SK-N-SH treated with all-trans-retinoic acid at 6 μM for 48 hours (cell line): ENCODE results near the gene KLHDC8B.

Source experiments
- ATAC-seq: fragments of 200-7000 bp; cut with Tn5 transposase; 3 replicates; pipeline ENCODE4 v1.9.1; 2020; ENCODE audit warnings: mild to moderate bottlenecking, moderate library complexity
- ARNTL ChIP-seq: fragments of 450-650 bp; formaldehyde crosslinking; IDR thresholded peaks from 2 replicates; pipeline ENCODE4 v1.5.0; 2020; ENCODE audit warnings: low read depth, mild to moderate bottlenecking, moderate library complexity, borderline replicate concordance
- BACH2 ChIP-seq: fragments of 250-450 bp; sonication (Bioruptor Pico); IDR thresholded peaks from 2 replicates; pipeline ENCODE4 v1.9.0; 2021; ENCODE audit warnings: mild to moderate bottlenecking, borderline replicate concordance
- CREB5 ChIP-seq: fragments of 250-450 bp; sonication (Bioruptor Pico); IDR thresholded peaks from 2 replicates; pipeline ENCODE4 v1.5.1; 2020; ENCODE audit warnings: low read depth, mild to moderate bottlenecking, moderate library complexity
- CSDC2 ChIP-seq: fragments of 250-450 bp; sonication (Bioruptor Pico); IDR thresholded peaks from 2 replicates; pipeline ENCODE4 v1.5.0; 2020; ENCODE audit warnings: mild to moderate bottlenecking, moderate library complexity
- CSRNP3 ChIP-seq: fragments of 250-450 bp; sonication (Bioruptor Pico); IDR thresholded peaks from 2 replicates; pipeline ENCODE4 v1.5.1; 2021; ENCODE audit warnings: mild to moderate bottlenecking, moderate library complexity
- ESRRG ChIP-seq: fragments of 250-450 bp; sonication (Bioruptor Pico); IDR thresholded peaks from 2 replicates; pipeline ENCODE4 v1.6.1; 2021; ENCODE audit warnings: mild to moderate bottlenecking
- GLIS3 ChIP-seq: fragments of 250-450 bp; sonication (Bioruptor Pico); IDR thresholded peaks from 2 replicates; pipeline ENCODE4 v1.5.0; 2020; ENCODE audit warnings: mild to moderate bottlenecking, moderate library complexity
- ISL1 ChIP-seq: fragments of 250-450 bp; sonication (Bioruptor Pico); IDR thresholded peaks from 2 replicates; pipeline ENCODE4 v2.1.2; 2022; ENCODE audit warnings: mild to moderate bottlenecking, moderate library complexity
- OSR1 ChIP-seq: fragments of 250-450 bp; sonication (Bioruptor Pico); IDR thresholded peaks from 2 replicates; pipeline ENCODE4 v1.8.0; 2022; ENCODE audit warnings: moderate library complexity, mild to moderate bottlenecking, inconsistent platforms
- PATZ1 ChIP-seq: fragments of 250-450 bp; sonication (Bioruptor Pico); IDR thresholded peaks from 2 replicates; pipeline ENCODE4 v1.8.0; 2020; ENCODE audit warnings: mild to moderate bottlenecking, moderate library complexity, borderline replicate concordance
- POU6F1 ChIP-seq: fragments of 250-450 bp; sonication (Bioruptor Pico); IDR thresholded peaks from 2 replicates; pipeline ENCODE4 v1.8.0; 2021; ENCODE audit warnings: low read depth, mild to moderate bottlenecking, moderate library complexity, borderline replicate concordance
- RARB ChIP-seq: fragments of 250-450 bp; sonication (Bioruptor Pico); IDR thresholded peaks from 2 replicates; pipeline ENCODE4 v1.8.0; 2021; ENCODE audit warnings: mild to moderate bottlenecking, moderate library complexity
- SNAI2 ChIP-seq: fragments of 250-450 bp; sonication (Bioruptor Pico); IDR thresholded peaks from 2 replicates; pipeline ENCODE4 v1.5.0; 2020; ENCODE audit warnings: mild to moderate bottlenecking, moderate library complexity
- TCF4 ChIP-seq: fragments of 250-450 bp; sonication (Bioruptor Pico); IDR thresholded peaks from 2 replicates; pipeline ENCODE4 v1.8.0; 2021; ENCODE audit warnings: mild to moderate bottlenecking, moderate library complexity, borderline replicate concordance
- TOX ChIP-seq: fragments of 250-450 bp; sonication (Bioruptor Pico); IDR thresholded peaks from 2 replicates; pipeline ENCODE4 v1.8.0; 2021; ENCODE audit warnings: mild to moderate bottlenecking, moderate library complexity, borderline replicate concordance
- TSHZ2 ChIP-seq: fragments of 250-450 bp; sonication (Bioruptor Pico); IDR thresholded peaks from 2 replicates; pipeline ENCODE4 v1.5.0; 2020; ENCODE audit warnings: mild to moderate bottlenecking, moderate library complexity
- ZC3H10 ChIP-seq: fragments of 250-450 bp; sonication (Bioruptor Pico); IDR thresholded peaks from 2 replicates; pipeline ENCODE4 v1.5.1; 2021; ENCODE audit warnings: mild to moderate bottlenecking, moderate library complexity
- ZFP3 ChIP-seq: fragments of 250-450 bp; sonication (Bioruptor Pico); IDR thresholded peaks from 2 replicates; pipeline ENCODE4 v1.5.0; 2020; ENCODE audit warnings: mild to moderate bottlenecking, moderate library complexity
- ZFP30 ChIP-seq: fragments of 450-650 bp; formaldehyde crosslinking; IDR thresholded peaks from 2 replicates; pipeline ENCODE4 v1.5.0; 2022; ENCODE audit warnings: mild to moderate bottlenecking, moderate library complexity
- ZNF565 ChIP-seq: fragments of 450-650 bp; formaldehyde crosslinking; conservative IDR thresholded peaks from 2 replicates; pipeline ENCODE4 v1.5.0; 2020; ENCODE audit warnings: low read depth, mild to moderate bottlenecking, moderate library complexity
- ZNF70 ChIP-seq: fragments of 450-650 bp; formaldehyde crosslinking; IDR thresholded peaks from 2 replicates; pipeline ENCODE4 v1.5.0; 2020; ENCODE audit warnings: mild to moderate bottlenecking, moderate library complexity
- ZNF8 ChIP-seq: fragments of 450-650 bp; formaldehyde crosslinking; IDR thresholded peaks from 2 replicates; pipeline ENCODE4 v1.5.0; 2020; ENCODE audit warnings: mild to moderate bottlenecking, moderate library complexity

Gene KLHDC8B

GRCh38 chr3:49157289-49157688 lies 14.1 kb upstream of the KLHDC8B start:
- no peak for ATAC-seq

GRCh38 chr3:49158103-49158709 lies 13.2 kb upstream of the KLHDC8B start:
- peak; percentile 31 for ATAC-seq
- no peak for TF ChIP-seq ARNTL (CRISPR knock-in tag)
- no peak for TF ChIP-seq POU6F1 (CRISPR knock-in tag)
- no peak for TF ChIP-seq ZNF8 (CRISPR knock-in tag)
- TF ChIP-seq ZNF70, result no peak
- no peak for TF ChIP-seq CSRNP3 (CRISPR knock-in tag)
- TF ChIP-seq ZC3H10, result no peak
- TF ChIP-seq CSDC2 (CRISPR knock-in tag), result no peak
- TF ChIP-seq GLIS3, result no peak
- no peak for TF ChIP-seq BACH2 (CRISPR knock-in tag)
- no peak for TF ChIP-seq TOX
- no peak for TF ChIP-seq ESRRG (CRISPR knock-in tag)
- TF ChIP-seq RARB (CRISPR knock-in tag), result no peak
- no peak for TF ChIP-seq ZNF565 (CRISPR knock-in tag)
- TF ChIP-seq ZFP30 (CRISPR knock-in tag), result no peak

More at GRCh38 chr3:49157289-49157688, 14.1 kb upstream of the KLHDC8B start:
- TF ChIP-seq ZFP3 (CRISPR knock-in tag), result no peak
- no peak for TF ChIP-seq TCF4 (CRISPR knock-in tag)
- TF ChIP-seq BACH2 (CRISPR knock-in tag), result no peak
- TF ChIP-seq CSRNP3 (CRISPR knock-in tag), result no peak
- TF ChIP-seq OSR1 (CRISPR knock-in tag), result no peak
- no peak for TF ChIP-seq PATZ1 (CRISPR knock-in tag)
- no peak for TF ChIP-seq ARNTL (CRISPR knock-in tag)
- no peak for TF ChIP-seq CREB5 (CRISPR knock-in tag)
- no peak for TF ChIP-seq ZNF8 (CRISPR knock-in tag)
- TF ChIP-seq TSHZ2 (CRISPR knock-in tag), result no peak
- no peak for TF ChIP-seq GLIS3
- TF ChIP-seq RARB (CRISPR knock-in tag), result no peak
- TF ChIP-seq ZC3H10, result no peak
- no peak for TF ChIP-seq SNAI2 (CRISPR knock-in tag)
- TF ChIP-seq ISL1 (CRISPR knock-in tag), result no peak
- no peak for TF ChIP-seq CSDC2 (CRISPR knock-in tag)
